Stimulated activated CD8-positive, alpha-beta memory T cell treated with anti-CD3 and anti-CD28 coated beads, Interleukin-7, amount 100 ng/mL, for 4 hours (primary cell): ENCODE measurements around the gene NUP214.
"Not testable (repeated sequence)": the region's sequence is repeated elsewhere in the genome, so short reads cannot be mapped to it uniquely, and the experiment has no call there.

Source experiments
- DNase-seq, 2 donors: peaks; one replicate each; pipeline ENCODE4 v3.0.0-alpha.2; 2020; ENCODE audit warnings: low read depth in 2 of 2

The NUP214 gene

GRCh38 chr9:131233995-131234394 lies 108.6 kb downstream of the NUP214 start:
- no peak for DNase-seq

DNA sequence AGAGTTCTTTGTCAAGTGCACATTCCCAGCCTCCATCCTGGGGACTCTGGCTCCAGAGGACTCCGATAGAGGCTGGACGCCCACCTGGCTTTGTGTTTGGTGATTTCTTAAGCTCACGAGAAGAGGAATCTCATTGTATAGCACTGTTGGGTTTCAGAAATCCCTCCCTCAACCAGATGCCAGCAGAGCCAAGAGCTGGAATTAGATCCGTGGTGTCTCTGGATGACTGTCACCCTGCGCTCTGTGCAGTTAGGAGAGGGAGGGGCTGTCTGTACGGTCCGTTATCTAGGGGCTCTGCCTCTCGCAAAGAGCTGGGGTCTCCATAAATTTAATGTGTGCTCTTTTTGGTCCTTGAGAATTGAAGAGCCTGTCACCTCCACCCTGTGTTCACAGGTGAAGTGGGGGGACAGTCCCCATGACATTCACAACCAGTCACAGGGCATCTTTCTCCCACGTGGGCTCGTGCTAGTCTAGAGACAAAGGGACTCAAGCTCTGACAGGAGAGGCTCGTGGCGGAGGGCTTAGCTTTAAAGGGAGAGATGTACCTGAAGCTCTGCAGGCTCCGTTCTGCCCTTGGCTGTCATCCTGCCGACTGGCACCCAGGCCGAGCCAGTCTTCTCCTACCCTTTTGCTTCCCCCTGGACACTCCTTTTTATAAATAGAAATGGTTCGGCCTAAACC lies 109.6 kb downstream of the NUP214 start:
- no peak for DNase-seq

DNA sequence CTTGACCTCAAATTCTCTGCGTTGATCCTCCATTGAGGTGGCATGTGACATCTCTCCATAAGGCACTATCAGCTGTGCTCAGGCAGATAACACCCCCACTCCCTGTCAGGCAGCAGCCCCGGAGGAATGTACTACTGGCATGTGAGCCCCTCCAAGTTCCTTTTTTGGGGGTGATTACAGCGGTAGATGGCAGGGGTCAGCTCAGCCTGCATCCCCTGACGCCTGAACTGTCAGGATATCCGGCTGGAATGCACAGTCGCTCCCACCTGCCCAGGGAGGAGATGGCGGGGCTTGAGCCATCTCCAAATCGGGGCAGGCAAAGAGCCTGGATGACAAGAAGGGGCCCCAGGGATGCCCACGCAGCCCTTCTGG lies 110.1 kb downstream of the NUP214 start:
- no peak for DNase-seq

DNA sequence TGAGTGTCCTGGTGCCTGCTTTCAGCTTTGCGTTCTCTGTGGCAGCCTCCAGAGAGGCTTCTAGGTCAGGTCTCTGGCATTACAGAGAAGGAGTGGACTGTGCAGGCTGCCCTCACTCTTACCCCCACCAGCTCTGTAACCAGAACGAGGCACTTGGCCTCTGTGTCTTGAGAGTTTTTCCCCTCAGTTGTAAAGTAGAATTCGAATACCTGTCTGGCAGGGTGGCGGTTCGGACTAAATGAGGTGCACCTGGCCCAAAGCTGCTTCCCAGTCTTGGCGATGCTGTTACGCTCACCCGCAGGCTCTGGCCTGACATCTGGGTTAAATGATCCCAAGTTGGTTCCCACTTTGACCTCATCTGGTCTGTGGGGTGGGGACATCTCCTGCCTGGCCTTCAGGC lies 110.8 kb downstream of the NUP214 start:
- DNase-seq = no peak

DNA sequence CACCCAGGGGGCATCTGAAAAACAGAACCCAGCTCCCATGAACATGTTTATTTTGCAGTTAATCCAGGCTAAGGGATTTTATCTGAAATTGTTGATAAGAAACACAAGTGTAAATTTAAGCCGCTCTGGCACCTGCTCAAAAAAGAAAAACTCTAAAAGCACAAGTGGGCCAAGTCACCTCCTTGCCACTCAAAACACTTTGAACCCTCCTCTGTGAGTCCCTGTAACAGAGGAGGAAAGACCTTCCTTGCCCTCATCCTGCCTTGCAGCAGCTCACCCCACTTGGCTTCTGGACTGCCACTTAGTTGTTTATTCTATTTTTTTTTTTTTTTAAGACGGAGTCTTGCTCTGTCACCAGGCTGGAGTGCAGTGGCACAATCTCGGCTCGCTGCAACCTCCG lies 111.4 kb downstream of the NUP214 start:
- DNase-seq = no peak

- DNase-seq = no peak
Measured at GRCh38 chr9:131237291-131237690, 111.9 kb downstream of the NUP214 start.

- DNase-seq = peak; percentile 76 to 77
Measured at GRCh38 chr9:131237931-131238401, 112.6 kb downstream of the NUP214 start.

- no peak for DNase-seq
Measured at GRCh38 chr9:131238402-131239021, 113.1 kb downstream of the NUP214 start.

GRCh38 chr9:131239161-131239975 lies 114.0 kb downstream of the NUP214 start:
- DNase-seq = no peak

DNA sequence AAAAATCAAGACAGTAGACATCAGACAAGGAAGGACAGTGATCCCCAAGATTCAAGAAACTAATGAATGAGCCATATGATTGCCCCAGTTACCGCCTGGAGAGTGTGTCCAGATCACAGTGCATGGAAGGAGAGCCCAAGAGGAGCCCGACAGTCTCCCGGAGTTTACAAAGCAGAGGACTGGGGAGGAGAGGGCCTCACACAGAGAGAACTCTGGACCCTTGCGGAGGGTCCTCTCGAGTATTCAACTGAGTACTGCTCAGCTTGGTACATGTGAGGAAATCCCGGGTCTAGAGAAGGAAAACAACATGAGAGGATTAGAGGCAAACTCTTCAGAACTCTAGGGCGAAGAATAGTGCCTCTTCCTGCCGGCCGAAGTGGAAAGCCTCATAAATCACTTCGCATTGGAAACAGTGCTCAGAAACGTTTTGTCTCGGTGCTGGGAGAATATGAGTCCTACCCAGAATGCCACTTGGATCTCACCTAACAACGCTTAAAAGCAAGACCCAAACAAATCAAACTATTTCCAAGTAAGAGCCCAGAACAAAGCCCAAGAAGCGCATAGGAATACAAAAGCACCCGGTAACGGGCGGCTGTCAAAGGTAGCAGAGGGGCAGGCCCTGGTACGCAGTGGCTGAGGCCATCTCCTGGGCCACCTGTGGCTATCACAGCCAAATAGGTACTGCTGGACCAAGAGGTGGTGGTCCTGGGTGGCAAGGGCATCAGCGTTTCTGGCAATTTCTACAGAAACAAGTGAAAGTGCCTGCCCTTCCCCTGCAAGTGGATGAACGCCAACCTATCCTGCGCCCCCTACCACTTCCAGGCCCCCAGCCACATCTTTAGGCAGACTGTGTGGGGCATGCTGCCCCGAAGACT lies 114.9 kb downstream of the NUP214 start:
- no peak for DNase-seq

- not testable (repeated sequence) for DNase-seq
Measured at GRCh38 chr9:131244331-131244730, 118.9 kb downstream of the NUP214 start.

GRCh38 chr9:131246618-131247017 lies 121.2 kb downstream of the NUP214 start:
- no peak for DNase-seq

DNA sequence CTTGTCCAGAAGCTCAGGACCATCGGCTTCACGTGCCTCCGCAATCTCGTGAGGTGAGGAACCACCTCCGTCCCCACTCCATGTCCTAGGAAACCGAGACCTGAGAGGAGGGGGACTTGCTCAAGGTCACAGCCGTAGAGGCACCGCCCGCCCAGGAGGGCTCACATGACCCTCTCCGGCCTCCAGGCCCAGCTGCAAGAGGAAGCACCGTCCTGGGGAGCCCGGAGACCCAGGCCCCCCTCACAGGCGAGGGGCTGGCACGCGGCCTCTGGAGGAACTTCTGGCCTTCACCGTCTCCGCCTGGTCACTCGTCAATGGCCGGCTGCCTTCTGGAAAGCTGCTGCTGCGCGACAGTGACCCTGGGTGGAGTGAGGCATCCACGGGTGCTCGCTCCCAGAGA lies 126.7 kb downstream of the NUP214 start:
- DNase-seq = no peak

- no peak for DNase-seq
Measured at GRCh38 chr9:131253891-131254491, 128.6 kb downstream of the NUP214 start.

GRCh38 chr9:131254626-131255025 lies 129.2 kb downstream of the NUP214 start:
- no peak for DNase-seq

- DNase-seq = no peak
Measured at GRCh38 chr9:131255676-131256197, 130.4 kb downstream of the NUP214 start.

GRCh38 chr9:131257266-131258025 lies 132.1 kb downstream of the NUP214 start:
- no peak for DNase-seq

DNA sequence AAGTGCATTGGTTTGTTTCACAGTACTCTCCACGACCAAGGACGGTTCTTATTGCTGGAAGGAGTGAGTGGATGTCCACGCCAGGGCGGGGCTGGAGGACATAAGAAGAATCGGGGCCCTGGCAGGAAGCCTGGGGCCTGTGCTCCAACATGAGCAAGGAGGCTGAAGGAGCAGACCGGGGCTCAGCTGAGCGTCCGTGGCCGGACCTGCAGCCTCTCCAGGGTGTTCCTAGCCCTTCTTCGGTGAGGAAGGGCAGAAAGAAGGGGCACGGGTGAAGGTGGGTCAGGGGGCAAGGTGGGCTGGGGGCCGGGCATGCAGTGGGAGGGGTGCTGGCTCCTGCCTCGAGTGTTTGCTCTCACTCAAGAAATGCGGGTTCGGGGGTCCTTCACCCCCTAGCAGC lies 132.8 kb downstream of the NUP214 start:
- DNase-seq = no peak

DNA sequence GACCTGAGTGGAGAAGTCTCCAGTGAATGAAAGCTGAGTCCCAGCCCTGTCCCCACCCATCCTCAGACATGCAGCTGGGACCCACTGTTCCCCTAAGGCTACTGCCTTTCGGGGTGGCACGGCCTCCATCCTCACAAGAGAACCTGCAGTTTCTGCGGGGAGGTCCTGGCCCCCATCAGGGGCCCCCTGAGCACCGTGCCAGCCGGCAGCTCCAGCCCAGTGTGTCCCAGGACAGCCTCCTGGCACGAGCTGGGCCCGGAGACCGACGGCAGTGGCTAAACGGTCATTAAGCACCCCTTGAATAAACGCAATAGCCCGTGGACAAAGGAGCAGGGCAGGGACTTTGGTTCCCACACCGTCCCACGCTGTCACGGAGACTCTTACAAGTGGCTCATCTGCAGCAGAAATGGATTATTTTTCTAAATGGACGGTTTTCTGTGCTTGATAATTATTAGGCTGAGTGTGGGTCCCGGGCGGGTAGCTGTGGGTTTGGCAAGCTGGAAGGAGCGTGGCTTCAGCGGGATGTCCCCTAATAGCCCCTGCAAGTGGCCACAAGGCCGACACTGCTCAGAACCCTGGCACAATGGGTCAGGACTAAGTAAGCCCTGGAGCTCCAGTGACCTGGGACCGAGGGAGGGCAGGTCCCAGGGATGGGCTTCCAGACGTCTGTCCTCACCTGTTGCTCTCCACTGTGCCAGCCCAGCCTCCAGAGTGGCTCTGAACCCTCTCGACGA lies 133.5 kb downstream of the NUP214 start:
- DNase-seq = no peak

DNA sequence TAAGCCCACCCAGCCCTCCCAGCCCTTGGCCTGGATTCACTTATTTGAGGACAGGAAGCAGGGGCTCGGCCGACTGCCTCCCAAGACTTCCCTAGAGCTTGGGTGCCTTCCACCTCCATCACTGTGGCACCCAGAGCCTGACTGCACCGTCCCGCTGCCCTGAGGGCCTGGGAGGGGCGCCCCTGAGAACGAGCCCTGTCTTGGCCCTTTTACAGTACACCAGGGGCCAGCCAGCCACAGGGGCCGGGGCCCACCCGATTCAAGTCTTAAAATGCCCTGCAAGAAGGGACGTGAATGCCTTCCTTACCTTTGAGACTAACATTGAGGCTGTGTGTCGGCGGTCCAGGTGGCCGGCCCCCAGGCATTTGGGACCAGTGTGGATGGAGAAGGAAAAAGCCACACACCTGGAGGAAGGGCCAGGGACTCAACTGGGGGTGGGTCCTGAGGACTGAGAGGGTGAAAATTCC lies 134.1 kb downstream of the NUP214 start:
- DNase-seq = no peak
